K562 (cell line): ENCODE results near the gene COMTD1. TPM values are rescaled to one million over a fixed set of nuclear protein-coding genes. Genes with fewer than 3 reads are reported as not detected.
A peak's percentile ranks its signal among the peaks of the same experiment; 100 is the strongest.

Source experiments
- CBFA2T2 ChIP-seq: fragments of 450-650 bp; conservative IDR thresholded peaks from 2 replicates; pipeline ENCODE4 v1.6.1; 2017; ENCODE audit warnings: mild to moderate bottlenecking
- ESRRA ChIP-seq: fragments of 450-650 bp; IDR thresholded peaks from 2 replicates; pipeline ENCODE4 v1.6.1; 2014; ENCODE audit warnings: low read depth, mild to moderate bottlenecking, moderate library complexity, borderline replicate concordance
- GABPB1 ChIP-seq: sonication (generic); formaldehyde crosslinking; IDR thresholded peaks from 2 replicates; pipeline ENCODE4 v1.8.0; 2022; ENCODE audit warnings: mild to moderate bottlenecking, missing genetic modification reagents
- NRF1 ChIP-seq, 2 experiments: fragments of 450-650 bp; IDR thresholded peaks in 1 of 2; conservative IDR thresholded peaks in 1 of 2; 2 replicates each; pipeline ENCODE4 v1.6.1; 2014; ENCODE audit warnings: mild to moderate bottlenecking in 2 of 2
- PHF8 ChIP-seq: fragments of 200-600 bp; sonication (generic); IDR thresholded peaks from 2 replicates; pipeline ENCODE4 v1.6.1; 2012; ENCODE audit warnings: mixed run types, mild to moderate bottlenecking, inconsistent platforms, low read length, moderate library complexity, borderline replicate concordance
- POLR2A ChIP-seq: fragments of 450-650 bp; conservative IDR thresholded peaks from 2 replicates; pipeline ENCODE4 v1.6.1; 2016
- RAD21 ChIP-seq, 2 experiments: fragments of 250-450 bp in 1 of 2; fragments of 450-650 bp in 1 of 2; sonication (Bioruptor Pico) in 1 of 2; formaldehyde crosslinking in 1 of 2; IDR thresholded peaks in 1 of 2; conservative IDR thresholded peaks in 1 of 2; 2 replicates each; pipeline versions ENCODE4 v1.4.0 to v1.8.0; 2020 to 2022; ENCODE audit warnings: mild to moderate bottlenecking in 2 of 2, moderate library complexity in 1 of 2
- RBFOX2 ChIP-seq: fragments of 200-400 bp; formaldehyde crosslinking; IDR thresholded peaks from 2 replicates; pipeline ENCODE4 v1.6.1; 2017; ENCODE audit warnings: low read depth, mild to moderate bottlenecking, low read length, moderate library complexity
- RBM14 ChIP-seq: fragments of 200-400 bp; formaldehyde crosslinking; IDR thresholded peaks from 2 replicates; pipeline ENCODE4 v1.6.1; 2018; ENCODE audit warnings: low read depth, mild to moderate bottlenecking, low read length, moderate library complexity, borderline replicate concordance; ENCODE audit not compliant: insufficient read depth
- TRIM24 ChIP-seq, 2 experiments: fragments of 450-650 bp; IDR thresholded peaks; 2 replicates each; pipeline ENCODE4 v1.6.1; 2016
- polyA plus RNA-seq, 8 experiments: library from polyadenylated mRNA; depleted of rRNA in 4 of 8; stranded (reverse) in 5 of 8; unstranded in 3 of 8; fragments of >200 nt; fragmentation: Nextera tagmentation in 2 of 8; fragmentation: Illumina TruSeq in 1 of 8; extraction: Ambion mirVana in 2 of 8; extraction: Trizol in 1 of 8; gene quantifications; 2 replicates each; pipeline versions ENCODE4 v1.2.1 to v1.2.3, GENCODE V29; 2011 to 2014; ENCODE audit warnings: inconsistent platforms in 1 of 8, missing spikeins in 1 of 8
- total RNA-seq, 7 experiments: library from RNA; depleted of rRNA in 6 of 7; stranded (reverse); fragments of >200 nt in 6 of 7; fragmentation: Illumina TruSeq in 2 of 7; extraction: Trizol in 2 of 7; gene quantifications; 2 replicates each; pipeline versions ENCODE4 v1.2.1 to v1.2.3, GENCODE V29; 2011 to 2021; ENCODE audit warnings: low replicate concordance in 1 of 7
- TF ChIP-seq, protein P1 (sequence below): fragments of 450-650 bp; IDR thresholded peaks from 2 replicates; pipeline ENCODE4 v1.6.1; 2016; ENCODE audit warnings: mild to moderate bottlenecking, moderate library complexity
- TF ChIP-seq, protein P2 (sequence below): sonication (generic); formaldehyde crosslinking; IDR thresholded peaks from 2 replicates; pipeline ENCODE4 v1.8.0; 2022; ENCODE audit warnings: mild to moderate bottlenecking, low read depth, missing genetic modification reagents
- TF ChIP-seq, protein P3 (sequence below): sonication (generic); formaldehyde crosslinking; IDR thresholded peaks from 2 replicates; pipeline ENCODE4 v1.8.1; 2023; ENCODE audit warnings: mild to moderate bottlenecking, missing genetic modification reagents

COMTD1 gene
- total and polyA plus RNA-seq, 9 of the 15 experiments (the other 6 are each of a cell fraction or from before 2014, with no cell fraction given): 0.41 to 112 (median 13.7) TPM

DNA sequence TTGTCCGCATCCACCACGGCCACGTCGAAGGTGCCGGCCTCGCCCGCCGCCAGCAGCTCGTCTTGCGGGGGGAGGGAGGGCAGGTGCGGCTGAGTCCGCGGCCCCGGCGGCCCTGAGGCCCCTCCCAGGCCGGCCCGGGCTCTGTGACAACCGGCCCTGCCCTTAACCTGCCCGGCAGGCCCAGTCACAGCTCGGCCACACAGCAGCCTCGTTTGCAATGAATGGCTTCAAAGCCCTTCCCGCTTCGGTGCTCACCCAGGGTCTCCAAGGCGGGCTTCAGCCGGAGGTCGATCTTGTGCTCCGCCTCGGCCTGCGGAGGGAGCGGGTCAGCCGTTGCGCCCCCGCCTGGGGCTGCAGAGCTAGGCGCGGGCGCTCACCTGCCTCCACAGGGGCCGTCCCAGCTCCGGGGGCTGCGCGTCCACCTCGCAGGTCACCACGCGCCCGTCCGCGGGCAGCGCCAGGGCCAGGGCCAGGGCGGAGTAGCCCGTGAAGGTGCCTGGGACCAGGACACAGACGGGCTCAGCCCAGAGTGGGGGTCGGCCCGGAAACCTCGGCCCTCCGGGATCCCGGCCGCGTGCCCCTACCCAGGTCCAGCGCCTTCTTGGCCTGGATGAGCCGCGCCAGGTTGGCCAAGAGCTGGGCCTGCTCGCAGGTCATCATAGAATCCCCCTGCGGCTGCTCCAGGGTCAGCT lies 928 bp downstream of the COMTD1 start (continued):
- TF ChIP-seq RBM14 (0 out of 2 replicates have a peak, but pooled peaks have one; percentile 5), NRF1 (conservative IDR thresholded peaks at IDR 0.05 in 1 of 2, IDR thresholded peaks at IDR 0.05 in 1 of 2) (0 out of 4 replicates have a peak, but pooled peaks of 1 of the 2 experiments have one; percentile 9), PHF8 (peak; percentile 50; the same call in 1 of the 2 replicates), ESRRA (peak; percentile 6; the same call in 1 of the 2 replicates), TRIM24 (IDR thresholded peaks at IDR 0.05) (no peak; a peak in 1 of 4 replicates), RBFOX2 (peak; percentile 81), GABPB1 (peak; percentile 32; the same call in 1 of the 2 replicates), CBFA2T2 (0 out of 2 replicates have a peak, but pooled peaks have one; percentile 2), POLR2A (peak; percentile 11; the same call in 1 of the 2 replicates), RAD21 (CRISPR knock-in tag; conservative IDR thresholded peaks at IDR 0.05 in 1 of 2, IDR thresholded peaks at IDR 0.05 in 1 of 2) (peak in 1 of 2 experiments; percentile 29; a peak in 2 of 4 replicates)
- TF ChIP-seq, protein P1, sequence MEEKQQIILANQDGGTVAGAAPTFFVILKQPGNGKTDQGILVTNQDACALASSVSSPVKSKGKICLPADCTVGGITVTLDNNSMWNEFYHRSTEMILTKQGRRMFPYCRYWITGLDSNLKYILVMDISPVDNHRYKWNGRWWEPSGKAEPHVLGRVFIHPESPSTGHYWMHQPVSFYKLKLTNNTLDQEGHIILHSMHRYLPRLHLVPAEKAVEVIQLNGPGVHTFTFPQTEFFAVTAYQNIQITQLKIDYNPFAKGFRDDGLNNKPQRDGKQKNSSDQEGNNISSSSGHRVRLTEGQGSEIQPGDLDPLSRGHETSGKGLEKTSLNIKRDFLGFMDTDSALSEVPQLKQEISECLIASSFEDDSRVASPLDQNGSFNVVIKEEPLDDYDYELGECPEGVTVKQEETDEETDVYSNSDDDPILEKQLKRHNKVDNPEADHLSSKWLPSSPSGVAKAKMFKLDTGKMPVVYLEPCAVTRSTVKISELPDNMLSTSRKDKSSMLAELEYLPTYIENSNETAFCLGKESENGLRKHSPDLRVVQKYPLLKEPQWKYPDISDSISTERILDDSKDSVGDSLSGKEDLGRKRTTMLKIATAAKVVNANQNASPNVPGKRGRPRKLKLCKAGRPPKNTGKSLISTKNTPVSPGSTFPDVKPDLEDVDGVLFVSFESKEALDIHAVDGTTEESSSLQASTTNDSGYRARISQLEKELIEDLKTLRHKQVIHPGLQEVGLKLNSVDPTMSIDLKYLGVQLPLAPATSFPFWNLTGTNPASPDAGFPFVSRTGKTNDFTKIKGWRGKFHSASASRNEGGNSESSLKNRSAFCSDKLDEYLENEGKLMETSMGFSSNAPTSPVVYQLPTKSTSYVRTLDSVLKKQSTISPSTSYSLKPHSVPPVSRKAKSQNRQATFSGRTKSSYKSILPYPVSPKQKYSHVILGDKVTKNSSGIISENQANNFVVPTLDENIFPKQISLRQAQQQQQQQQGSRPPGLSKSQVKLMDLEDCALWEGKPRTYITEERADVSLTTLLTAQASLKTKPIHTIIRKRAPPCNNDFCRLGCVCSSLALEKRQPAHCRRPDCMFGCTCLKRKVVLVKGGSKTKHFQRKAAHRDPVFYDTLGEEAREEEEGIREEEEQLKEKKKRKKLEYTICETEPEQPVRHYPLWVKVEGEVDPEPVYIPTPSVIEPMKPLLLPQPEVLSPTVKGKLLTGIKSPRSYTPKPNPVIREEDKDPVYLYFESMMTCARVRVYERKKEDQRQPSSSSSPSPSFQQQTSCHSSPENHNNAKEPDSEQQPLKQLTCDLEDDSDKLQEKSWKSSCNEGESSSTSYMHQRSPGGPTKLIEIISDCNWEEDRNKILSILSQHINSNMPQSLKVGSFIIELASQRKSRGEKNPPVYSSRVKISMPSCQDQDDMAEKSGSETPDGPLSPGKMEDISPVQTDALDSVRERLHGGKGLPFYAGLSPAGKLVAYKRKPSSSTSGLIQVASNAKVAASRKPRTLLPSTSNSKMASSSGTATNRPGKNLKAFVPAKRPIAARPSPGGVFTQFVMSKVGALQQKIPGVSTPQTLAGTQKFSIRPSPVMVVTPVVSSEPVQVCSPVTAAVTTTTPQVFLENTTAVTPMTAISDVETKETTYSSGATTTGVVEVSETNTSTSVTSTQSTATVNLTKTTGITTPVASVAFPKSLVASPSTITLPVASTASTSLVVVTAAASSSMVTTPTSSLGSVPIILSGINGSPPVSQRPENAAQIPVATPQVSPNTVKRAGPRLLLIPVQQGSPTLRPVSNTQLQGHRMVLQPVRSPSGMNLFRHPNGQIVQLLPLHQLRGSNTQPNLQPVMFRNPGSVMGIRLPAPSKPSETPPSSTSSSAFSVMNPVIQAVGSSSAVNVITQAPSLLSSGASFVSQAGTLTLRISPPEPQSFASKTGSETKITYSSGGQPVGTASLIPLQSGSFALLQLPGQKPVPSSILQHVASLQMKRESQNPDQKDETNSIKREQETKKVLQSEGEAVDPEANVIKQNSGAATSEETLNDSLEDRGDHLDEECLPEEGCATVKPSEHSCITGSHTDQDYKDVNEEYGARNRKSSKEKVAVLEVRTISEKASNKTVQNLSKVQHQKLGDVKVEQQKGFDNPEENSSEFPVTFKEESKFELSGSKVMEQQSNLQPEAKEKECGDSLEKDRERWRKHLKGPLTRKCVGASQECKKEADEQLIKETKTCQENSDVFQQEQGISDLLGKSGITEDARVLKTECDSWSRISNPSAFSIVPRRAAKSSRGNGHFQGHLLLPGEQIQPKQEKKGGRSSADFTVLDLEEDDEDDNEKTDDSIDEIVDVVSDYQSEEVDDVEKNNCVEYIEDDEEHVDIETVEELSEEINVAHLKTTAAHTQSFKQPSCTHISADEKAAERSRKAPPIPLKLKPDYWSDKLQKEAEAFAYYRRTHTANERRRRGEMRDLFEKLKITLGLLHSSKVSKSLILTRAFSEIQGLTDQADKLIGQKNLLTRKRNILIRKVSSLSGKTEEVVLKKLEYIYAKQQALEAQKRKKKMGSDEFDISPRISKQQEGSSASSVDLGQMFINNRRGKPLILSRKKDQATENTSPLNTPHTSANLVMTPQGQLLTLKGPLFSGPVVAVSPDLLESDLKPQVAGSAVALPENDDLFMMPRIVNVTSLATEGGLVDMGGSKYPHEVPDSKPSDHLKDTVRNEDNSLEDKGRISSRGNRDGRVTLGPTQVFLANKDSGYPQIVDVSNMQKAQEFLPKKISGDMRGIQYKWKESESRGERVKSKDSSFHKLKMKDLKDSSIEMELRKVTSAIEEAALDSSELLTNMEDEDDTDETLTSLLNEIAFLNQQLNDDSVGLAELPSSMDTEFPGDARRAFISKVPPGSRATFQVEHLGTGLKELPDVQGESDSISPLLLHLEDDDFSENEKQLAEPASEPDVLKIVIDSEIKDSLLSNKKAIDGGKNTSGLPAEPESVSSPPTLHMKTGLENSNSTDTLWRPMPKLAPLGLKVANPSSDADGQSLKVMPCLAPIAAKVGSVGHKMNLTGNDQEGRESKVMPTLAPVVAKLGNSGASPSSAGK: peak; percentile 76
- TF ChIP-seq, protein P2, sequence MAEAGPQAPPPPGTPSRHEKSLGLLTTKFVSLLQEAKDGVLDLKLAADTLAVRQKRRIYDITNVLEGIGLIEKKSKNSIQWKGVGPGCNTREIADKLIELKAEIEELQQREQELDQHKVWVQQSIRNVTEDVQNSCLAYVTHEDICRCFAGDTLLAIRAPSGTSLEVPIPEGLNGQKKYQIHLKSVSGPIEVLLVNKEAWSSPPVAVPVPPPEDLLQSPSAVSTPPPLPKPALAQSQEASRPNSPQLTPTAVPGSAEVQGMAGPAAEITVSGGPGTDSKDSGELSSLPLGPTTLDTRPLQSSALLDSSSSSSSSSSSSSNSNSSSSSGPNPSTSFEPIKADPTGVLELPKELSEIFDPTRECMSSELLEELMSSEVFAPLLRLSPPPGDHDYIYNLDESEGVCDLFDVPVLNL (CRISPR knock-in tag): 0 out of 2 replicates have a peak, but pooled peaks have one; percentile 32
- TF ChIP-seq, protein P3, sequence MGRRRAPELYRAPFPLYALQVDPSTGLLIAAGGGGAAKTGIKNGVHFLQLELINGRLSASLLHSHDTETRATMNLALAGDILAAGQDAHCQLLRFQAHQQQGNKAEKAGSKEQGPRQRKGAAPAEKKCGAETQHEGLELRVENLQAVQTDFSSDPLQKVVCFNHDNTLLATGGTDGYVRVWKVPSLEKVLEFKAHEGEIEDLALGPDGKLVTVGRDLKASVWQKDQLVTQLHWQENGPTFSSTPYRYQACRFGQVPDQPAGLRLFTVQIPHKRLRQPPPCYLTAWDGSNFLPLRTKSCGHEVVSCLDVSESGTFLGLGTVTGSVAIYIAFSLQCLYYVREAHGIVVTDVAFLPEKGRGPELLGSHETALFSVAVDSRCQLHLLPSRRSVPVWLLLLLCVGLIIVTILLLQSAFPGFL (CRISPR knock-in tag): peak; percentile 85
